ENCODE measurements around the gene NCEH1. TPM values are rescaled to one million over a fixed set of nuclear protein-coding genes. Genes with fewer than 3 reads are reported as not detected.

The NCEH1 gene
- total RNA-seq, 2 experiments from 2014 or later = 4.9 to 6.3 TPM

Other genes starting within 250 kb of the NCEH1 start
- gene TNFSF10, start 187.6 kb downstream of the NCEH1 start, total RNA-seq = 10 to 100 TPM; 33.1 to 34.8 TPM
- 10 to 100 TPM; 39.4 to 40.6 TPM for gene ECT2, start 39.7 kb upstream of the NCEH1 start, total RNA-seq